ENCODE data around the gene ZW10. TPM values are rescaled to one million over a fixed set of nuclear protein-coding genes. Genes with fewer than 3 reads are reported as not detected.
"Not testable (repeated sequence)": the region's sequence is repeated elsewhere in the genome, so short reads cannot be mapped to it uniquely, and the experiment has no call there.

The ZW10 gene
- total RNA-seq, 4 donors from 2014 or later: 11.3 to 14.5 (median 12.8) TPM

DNA sequence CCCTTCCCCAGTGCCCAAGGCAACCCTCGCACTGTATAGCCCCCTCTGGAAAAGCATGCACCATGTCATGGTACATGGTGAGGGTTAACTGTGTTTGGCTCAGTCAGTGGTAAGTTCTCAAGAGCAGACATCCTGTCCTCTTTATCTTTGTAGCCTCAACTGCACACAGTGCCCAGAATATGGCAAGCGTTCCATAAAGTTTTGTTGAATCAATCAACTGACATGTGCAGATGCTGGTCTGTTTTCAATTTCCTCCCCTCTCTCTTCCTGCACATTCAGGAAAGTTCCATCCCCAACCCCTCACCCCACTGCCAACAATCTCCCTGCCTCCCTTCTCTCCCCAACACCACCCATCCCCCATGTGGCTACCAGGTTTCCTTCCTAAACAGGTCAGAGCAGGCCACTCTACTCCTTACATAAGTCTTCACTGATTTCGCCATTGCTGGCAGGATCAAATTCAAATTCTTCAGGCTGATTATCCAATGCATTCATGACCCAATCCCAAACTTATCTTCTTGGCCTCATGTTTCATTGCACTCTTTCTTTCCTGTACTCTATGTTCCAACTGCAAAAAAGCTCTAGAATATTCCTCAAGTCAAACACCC is 51.9 kb downstream of the ZW10 start:
- no peaks in the 10 kb centered on the region for H3K9me3 ChIP-seq
- H3K36me3 ChIP-seq: no peaks in the 10 kb centered on the region
- no peak for DNase-seq
- H3K4me3 ChIP-seq (replicated peaks in 1 of 3): no peak overlapping the region
- no peak overlapping the region for H3K27ac ChIP-seq
- no peaks in the 10 kb centered on the region for H3K27me3 ChIP-seq
- intact Hi-C loops (cut with DNase I): no loop called here
- H3K4me1 ChIP-seq: no peaks in the 10 kb centered on the region
- TF ChIP-seq POLR2A (IDR thresholded peaks at IDR 0.05): no peak
- TF ChIP-seq, protein P1, sequence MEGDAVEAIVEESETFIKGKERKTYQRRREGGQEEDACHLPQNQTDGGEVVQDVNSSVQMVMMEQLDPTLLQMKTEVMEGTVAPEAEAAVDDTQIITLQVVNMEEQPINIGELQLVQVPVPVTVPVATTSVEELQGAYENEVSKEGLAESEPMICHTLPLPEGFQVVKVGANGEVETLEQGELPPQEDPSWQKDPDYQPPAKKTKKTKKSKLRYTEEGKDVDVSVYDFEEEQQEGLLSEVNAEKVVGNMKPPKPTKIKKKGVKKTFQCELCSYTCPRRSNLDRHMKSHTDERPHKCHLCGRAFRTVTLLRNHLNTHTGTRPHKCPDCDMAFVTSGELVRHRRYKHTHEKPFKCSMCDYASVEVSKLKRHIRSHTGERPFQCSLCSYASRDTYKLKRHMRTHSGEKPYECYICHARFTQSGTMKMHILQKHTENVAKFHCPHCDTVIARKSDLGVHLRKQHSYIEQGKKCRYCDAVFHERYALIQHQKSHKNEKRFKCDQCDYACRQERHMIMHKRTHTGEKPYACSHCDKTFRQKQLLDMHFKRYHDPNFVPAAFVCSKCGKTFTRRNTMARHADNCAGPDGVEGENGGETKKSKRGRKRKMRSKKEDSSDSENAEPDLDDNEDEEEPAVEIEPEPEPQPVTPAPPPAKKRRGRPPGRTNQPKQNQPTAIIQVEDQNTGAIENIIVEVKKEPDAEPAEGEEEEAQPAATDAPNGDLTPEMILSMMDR (IDR thresholded peaks at IDR 0.05): no peak
- WGBS, 2 donors: 88 to 91% methylated on average over 3 of the region's 3 CpGs

DNA sequence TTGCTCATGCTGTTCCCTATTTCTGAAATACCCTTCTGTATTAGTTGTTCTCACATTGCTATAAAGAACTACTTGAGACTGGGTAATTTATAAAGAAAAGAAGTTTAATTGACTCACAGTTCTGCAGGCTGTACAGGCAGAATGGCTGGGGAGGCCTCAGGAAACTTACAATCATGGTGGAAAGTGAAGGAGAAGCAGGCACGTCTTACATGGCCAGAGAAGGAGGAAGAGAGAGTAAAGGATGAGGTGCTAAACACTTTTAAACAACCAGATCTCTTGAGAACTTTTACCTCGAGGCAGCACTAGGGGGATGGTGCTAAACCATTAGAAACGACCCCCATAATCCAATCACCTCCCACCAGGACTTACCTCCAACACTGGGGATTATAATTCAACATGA is 53.0 kb downstream of the ZW10 start:
- intact Hi-C loops (cut with DNase I); DNase-seq; H3K27ac ChIP-seq; H3K36me3 ChIP-seq; H3K4me1 ChIP-seq; H3K9me3 ChIP-seq; H3K4me3 ChIP-seq (replicated peaks in 1 of 3); H3K27me3 ChIP-seq: not testable (repeated sequence)
- 45 to 51% methylated on average over 3 of the region's 3 CpGs for WGBS, 2 donors

DNA sequence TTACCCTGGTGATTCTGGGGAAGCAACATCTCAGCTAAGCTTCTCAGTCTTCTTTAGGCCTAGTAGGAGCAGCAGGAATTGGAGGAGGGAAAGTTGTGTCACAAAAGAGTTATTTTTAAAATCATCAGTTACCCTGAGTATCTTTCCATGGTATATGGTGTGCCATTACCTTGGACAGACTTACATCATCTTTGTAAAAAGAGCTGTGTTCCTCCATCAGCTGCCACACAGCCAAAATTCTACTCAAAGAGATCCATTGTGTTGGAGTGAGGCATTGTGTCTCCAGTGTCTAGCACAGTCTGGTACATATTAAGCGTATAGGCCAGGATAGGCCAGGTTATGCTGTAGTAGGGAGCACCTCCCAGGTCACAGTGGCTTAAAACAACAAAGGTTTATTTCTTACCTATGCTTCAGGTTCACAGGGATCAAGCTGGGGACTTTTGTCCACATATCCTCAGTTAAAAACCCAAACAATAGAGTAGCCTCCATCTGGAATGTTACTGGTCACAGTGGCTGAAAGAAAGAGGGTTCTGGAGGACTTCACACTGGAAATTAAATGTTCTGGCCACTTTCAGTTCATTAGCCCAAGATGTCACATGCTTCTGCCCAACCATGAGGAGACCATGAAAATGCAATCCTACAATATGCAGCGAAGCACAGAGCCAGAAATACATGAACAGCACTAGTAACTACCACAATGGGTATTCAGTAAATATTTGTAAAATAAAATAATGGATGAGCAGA is 57.4 kb downstream of the ZW10 start:
- Histone ChIP-seq H3K4me3 (replicated peaks in 1 of 3) (no peak overlapping the region), H3K27ac (no peak overlapping the region), H3K36me3 (no peaks in the 10 kb centered on the region), H3K27me3 (no peaks in the 10 kb centered on the region), H3K4me1 (no peaks in the 10 kb centered on the region), H3K9me3 (no peaks in the 10 kb centered on the region)
- WGBS, 2 donors: 95 to 98% methylated on average over 2 of the region's 2 CpGs
- DNase-seq: no peak
- TF ChIP-seq, protein P1 (IDR thresholded peaks at IDR 0.05): no peak
- TF ChIP-seq POLR2A (IDR thresholded peaks at IDR 0.05): no peak
- intact Hi-C loops (cut with DNase I): no loop called here

DNA sequence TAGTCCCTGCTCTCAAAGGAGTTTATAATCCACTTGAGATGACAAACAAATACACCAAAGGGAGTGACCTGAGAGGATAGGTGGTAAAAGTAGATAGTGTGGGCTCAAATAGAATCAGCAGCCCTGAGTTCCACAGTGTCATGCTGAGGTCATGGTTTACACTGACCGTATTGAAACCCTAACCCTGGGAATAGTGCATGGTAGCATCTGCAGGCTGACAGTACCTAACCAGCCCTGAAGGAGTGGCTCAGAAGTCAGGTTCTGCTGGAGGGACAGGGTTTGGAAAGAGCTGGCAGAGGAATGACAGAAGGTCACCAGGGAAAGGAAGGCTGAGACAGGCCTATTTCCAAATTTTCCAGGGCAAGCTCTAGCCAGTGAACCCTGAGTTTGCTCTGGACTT is 58.2 kb downstream of the ZW10 start:
- intact Hi-C loops (cut with DNase I): no loop called here
- TF ChIP-seq, protein P1 (IDR thresholded peaks at IDR 0.05): no peak
- no peak for TF ChIP-seq POLR2A (IDR thresholded peaks at IDR 0.05)
- no peaks in the 10 kb centered on the region for H3K36me3 ChIP-seq
- no peak overlapping the region for H3K4me3 ChIP-seq (replicated peaks in 1 of 3)
- DNase-seq: no peak
- no peaks in the 10 kb centered on the region for H3K4me1 ChIP-seq
- H3K9me3 ChIP-seq: no peaks in the 10 kb centered on the region
- no peak overlapping the region for H3K27ac ChIP-seq
- WGBS, 2 donors: 95 to 96% methylated on average over 1 of the region's 1 CpG
- H3K27me3 ChIP-seq: no peaks in the 10 kb centered on the region

DNA sequence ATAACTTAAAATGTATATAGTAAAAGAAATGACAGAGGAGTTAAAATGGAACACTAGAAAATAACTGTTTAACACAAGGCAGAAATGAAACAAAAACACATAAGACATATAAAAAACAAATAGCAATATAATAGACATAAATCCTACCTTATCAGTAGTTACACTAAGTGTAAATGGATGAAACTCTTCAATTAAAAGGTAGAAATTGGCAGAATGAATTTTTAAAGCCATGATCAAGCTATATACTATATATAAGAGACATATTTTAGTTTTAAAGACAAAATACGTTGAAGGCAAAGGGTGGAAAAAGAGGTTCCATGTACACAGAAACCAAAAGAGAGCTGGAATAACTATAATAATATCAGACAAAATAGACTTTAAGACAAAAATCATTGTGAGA is 62.5 kb downstream of the ZW10 start:
- TF ChIP-seq POLR2A (IDR thresholded peaks at IDR 0.05): no peak
- TF ChIP-seq, protein P1 (IDR thresholded peaks at IDR 0.05): no peak
- no peak for DNase-seq
- no peaks in the 10 kb centered on the region for H3K36me3 ChIP-seq
- no peak overlapping the region for H3K27ac ChIP-seq
- H3K27me3 ChIP-seq: no peaks in the 10 kb centered on the region
- WGBS, 2 donors: 93% methylated on average over 1 of the region's 1 CpG
- no peaks in the 10 kb centered on the region for H3K9me3 ChIP-seq
- no peak overlapping the region for H3K4me3 ChIP-seq (replicated peaks in 1 of 3)
- H3K4me1 ChIP-seq: no peaks in the 10 kb centered on the region
- intact Hi-C loops (cut with DNase I): no loop called here
